Liver (tissue), 9 donors: ENCODE measurements around the gene NPL. TPM values are rescaled to one million over a fixed set of nuclear protein-coding genes. Genes with fewer than 3 reads are reported as not detected.

Experiments
- DNase-seq: peaks from one replicate; pipeline ENCODE4 v3.0.0-alpha.2; 2017; ENCODE audit warnings: low spot score
- H3K27ac ChIP-seq, 2 donors: one replicate each; pipeline ENCODE4 v1.7.0; 2013; ENCODE audit warnings: inconsistent platforms in 2 of 2, low read length in 2 of 2, control low read depth in 1 of 2, low read depth in 1 of 2, mild to moderate bottlenecking in 1 of 2
- H3K27me3 ChIP-seq, 4 donors: one replicate each; pipeline versions ENCODE4 v1.6.1 to v1.7.0; 2013; ENCODE audit warnings: low read length in 3 of 4, inconsistent platforms in 1 of 4, mild to moderate bottlenecking in 1 of 4, moderate library complexity in 1 of 4; ENCODE audit not compliant: control insufficient read depth in 4 of 4, insufficient read depth in 4 of 4
- H3K36me3 ChIP-seq, 4 donors: one replicate each; pipeline versions ENCODE4 v1.6.1 to v1.7.0; 2013; ENCODE audit warnings: low read length in 3 of 4, mild to moderate bottlenecking in 3 of 4, low read depth in 1 of 4, moderate library complexity in 1 of 4; ENCODE audit not compliant: control insufficient read depth in 4 of 4, insufficient read depth in 3 of 4
- H3K4me1 ChIP-seq, 4 donors: one replicate each; pipeline versions ENCODE4 v1.6.1 to v1.7.0; 2013; ENCODE audit warnings: low read length in 3 of 4, mild to moderate bottlenecking in 3 of 4, moderate library complexity in 1 of 4; ENCODE audit not compliant: control insufficient read depth in 4 of 4, insufficient read depth in 4 of 4
- H3K4me3 ChIP-seq, 3 donors: one replicate each; pipeline versions ENCODE4 v1.6.1 to v1.7.0; 2013; ENCODE audit warnings: low read length in 3 of 3, control low read depth in 1 of 3, low read depth in 1 of 3, mild to moderate bottlenecking in 1 of 3
- H3K9ac ChIP-seq, 2 donors: one replicate each; pipeline ENCODE4 v1.7.0; 2013; ENCODE audit warnings: low read length in 2 of 2, mild to moderate bottlenecking in 2 of 2, moderate library complexity in 2 of 2, control low read depth in 1 of 2, low read depth in 1 of 2
- H3K9me3 ChIP-seq, 4 donors: one replicate each; pipeline versions ENCODE4 v1.6.1 to v1.7.0; 2013; ENCODE audit warnings: low read length in 3 of 4; ENCODE audit not compliant: control insufficient read depth in 4 of 4
- ATF3 ChIP-seq: IDR thresholded peaks from 2 replicates; pipeline ENCODE4 v1.6.1; 2016; ENCODE audit warnings: antibody characterized with exemption
- CTCF ChIP-seq: fragments of 150-350 bp; IDR thresholded peaks from 2 replicates; pipeline ENCODE4 v1.5.1; 2017; ENCODE audit warnings: improper control_type of control experiment, low read depth, low read length; ENCODE audit not compliant: missing input control
- EGR1 ChIP-seq, 2 donors: IDR thresholded peaks; 2 replicates each; pipeline ENCODE4 v1.6.1; 2016 to 2018; ENCODE audit warnings: antibody characterized with exemption in 2 of 2, low read depth in 2 of 2
- FOXA1 ChIP-seq: IDR thresholded peaks from 2 replicates; pipeline ENCODE4 v1.6.1; 2016; ENCODE audit warnings: antibody characterized with exemption
- FOXA2 ChIP-seq: IDR thresholded peaks from 2 replicates; pipeline ENCODE4 v1.6.1; 2016; ENCODE audit warnings: antibody characterized with exemption
- GABPA ChIP-seq, 2 donors: IDR thresholded peaks in 1 of 2; conservative IDR thresholded peaks in 1 of 2; 2 replicates each; pipeline ENCODE4 v1.6.1; 2016; ENCODE audit warnings: antibody characterized with exemption in 2 of 2, mild to moderate bottlenecking in 1 of 2, moderate library complexity in 1 of 2
- HNF4A ChIP-seq, 2 donors: conservative IDR thresholded peaks; 2 replicates each; pipeline ENCODE4 v1.6.1; 2016; ENCODE audit warnings: antibody characterized with exemption in 2 of 2, mild to moderate bottlenecking in 2 of 2
- HNF4G ChIP-seq: IDR thresholded peaks from 2 replicates; pipeline ENCODE4 v1.6.1; 2016; ENCODE audit warnings: antibody characterized with exemption
- JUND ChIP-seq, 2 donors: IDR thresholded peaks; 2 replicates each; pipeline ENCODE4 v1.6.1; 2016; ENCODE audit warnings: antibody characterized with exemption in 2 of 2
- MAX ChIP-seq: IDR thresholded peaks from 2 replicates; pipeline ENCODE4 v1.6.1; 2016; ENCODE audit warnings: antibody characterized with exemption
- RAD21 ChIP-seq, 2 donors: IDR thresholded peaks; 2 replicates each; pipeline ENCODE4 v1.6.1; 2016; ENCODE audit warnings: antibody characterized with exemption in 2 of 2, mild to moderate bottlenecking in 2 of 2
- REST ChIP-seq: IDR thresholded peaks from 2 replicates; pipeline ENCODE4 v1.6.1; 2016; ENCODE audit warnings: antibody characterized with exemption, mild to moderate bottlenecking
- RXRA ChIP-seq, 2 donors: IDR thresholded peaks; 2 replicates each; pipeline ENCODE4 v1.6.1; 2017 to 2018; ENCODE audit warnings: antibody characterized with exemption in 2 of 2, mild to moderate bottlenecking in 1 of 2
- SP1 ChIP-seq: IDR thresholded peaks from 2 replicates; pipeline ENCODE4 v1.6.1; 2018; ENCODE audit warnings: antibody characterized with exemption, mild to moderate bottlenecking
- TAF1 ChIP-seq: conservative IDR thresholded peaks from 2 replicates; pipeline ENCODE4 v1.6.1; 2016; ENCODE audit warnings: antibody characterized with exemption, mild to moderate bottlenecking
- YY1 ChIP-seq: IDR thresholded peaks from 2 replicates; pipeline ENCODE4 v1.6.1; 2016; ENCODE audit warnings: antibody characterized with exemption, mild to moderate bottlenecking
- WGBS: extraction: QIAGEN DNeasy Blood & Tissue Kit; methylation state at CpG from one replicate; pipeline ENCODE4 v1.1.7; 2013; 5-methylcytosine and 5-hydroxymethylcytosine counted together
- polyA plus RNA-seq, 2 donors: library from polyadenylated mRNA; stranded (reverse) in 1 of 2; unstranded in 1 of 2; fragments of 200-250 nt in 1 of 2; fragments of >200 nt in 1 of 2; fragmentation: Nextera tagmentation in 1 of 2; extraction: Ambion mirVana in 1 of 2; gene quantifications; one replicate each; pipeline versions ENCODE4 v1.2.1 to v1.2.3, GENCODE V29; 2013 to 2015
- total RNA-seq, 2 donors: library from RNA; depleted of rRNA; stranded (reverse); fragments of >200 nt; gene quantifications; one replicate each; pipeline ENCODE4 v1.2.3, GENCODE V29; 2014
- TF ChIP-seq, protein P1 (sequence below): IDR thresholded peaks from 2 replicates; pipeline ENCODE4 v1.6.1; 2016; ENCODE audit warnings: antibody characterized with exemption
- donor health status: healthy.
- donor health status: healthy.
- donor health status: healthy.
- donor health status: healthy.
- donor health status: healthy.

NPL gene
- total and polyA plus RNA-seq, 4 donors = 8.5 to 47.3 (median 15.9) TPM

DNA sequence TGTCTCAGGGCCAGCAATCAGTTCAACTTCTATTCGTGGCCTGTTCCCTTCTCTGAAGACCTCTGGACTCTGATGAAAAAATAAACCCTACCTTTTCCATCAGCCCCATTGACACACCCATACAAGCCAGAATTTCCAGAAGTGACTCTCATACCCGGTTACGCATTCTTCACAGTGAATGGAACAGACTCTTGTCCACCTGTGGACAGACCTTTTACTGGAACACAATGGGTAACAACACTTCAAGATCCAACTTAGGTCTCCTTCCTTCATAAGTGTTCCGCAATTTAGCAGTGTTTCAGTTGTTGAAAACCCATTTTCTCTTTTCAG, 2.6 kb upstream of the NPL start:
- Histone ChIP-seq H3K4me3 (no peak overlapping the region), H3K4me1 (peaks cover 0 to 15% (median 5%) of the 10 kb centered on the region in 4 donors), H3K27me3 (no peaks in the 10 kb centered on the region), H3K27ac (no peak overlapping the region), H3K36me3 (no peaks in the 10 kb centered on the region), H3K9ac (no peak overlapping the region), H3K9me3 (no peaks in the 10 kb centered on the region)
- 64% methylated on average over 4 of the region's 4 CpGs for WGBS
- DNase-seq = no peak
- TF ChIP-seq MAX (no peak), RXRA (IDR thresholded peaks at IDR 0.05) (peak in 1 of 2 donors; percentile 1), TAF1 (no peak)

DNA sequence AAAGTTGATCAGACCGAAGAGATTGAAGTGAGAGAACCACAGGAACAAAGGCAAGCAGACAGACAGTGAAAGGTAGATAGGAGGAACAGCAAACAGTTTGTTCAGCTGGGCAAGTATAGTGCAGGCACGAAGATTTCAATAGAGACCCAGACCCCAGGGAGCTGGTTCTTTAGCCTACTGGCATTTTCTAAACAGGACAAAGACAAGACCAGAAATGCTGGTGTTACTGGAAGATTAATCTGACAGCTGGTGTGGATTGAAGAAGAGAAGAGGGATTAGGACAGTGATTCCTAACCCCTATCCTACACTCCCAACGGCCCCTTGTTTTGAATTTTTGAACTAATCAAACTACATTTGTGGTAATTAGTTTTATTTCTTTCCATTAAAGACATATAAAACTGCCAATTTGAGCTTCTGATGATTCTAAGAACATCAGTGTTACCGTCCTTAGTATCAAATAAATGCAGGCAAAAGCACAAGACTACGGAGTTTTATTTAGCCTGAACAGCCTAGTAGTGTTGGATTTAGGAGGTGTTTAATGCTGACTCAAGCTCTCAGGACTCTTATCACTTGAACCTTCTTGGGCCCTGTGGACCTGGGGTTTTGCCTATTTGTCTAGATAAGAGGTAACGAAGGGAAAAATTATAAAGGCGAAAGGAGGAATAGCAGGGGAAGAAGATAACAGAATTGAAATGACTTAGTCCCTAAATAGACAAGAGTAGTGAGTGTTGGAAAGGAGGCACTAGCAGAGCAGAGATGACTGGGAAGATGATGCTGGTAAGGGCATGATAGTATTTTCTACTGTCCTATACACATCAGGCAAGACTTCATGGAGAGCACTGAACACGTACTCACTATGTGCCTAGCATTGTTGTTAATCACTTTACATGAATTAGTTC, 2.0 kb downstream of the NPL start:
- no peak overlapping the region for H3K4me3 ChIP-seq
- H3K27ac ChIP-seq = no peak overlapping the region
- 87% methylated on average over 8 of the region's 8 CpGs for WGBS

More for the DNA sequence above, 2.0 kb downstream of the NPL start:
- Histone ChIP-seq H3K4me1 (peaks cover 3 to 27% (median 8%) of the 10 kb centered on the region in 4 donors), H3K27me3 (no peaks in the 10 kb centered on the region), H3K9me3 (no peaks in the 10 kb centered on the region), H3K36me3 (no peaks in the 10 kb centered on the region), H3K9ac (no peak overlapping the region)
- no peak for DNase-seq
- no peak for TF ChIP-seq YY1
- TF ChIP-seq GABPA (IDR thresholded peaks at IDR 0.05 in 1 of 2, conservative IDR thresholded peaks at IDR 0.05 in 1 of 2) = no peak
- no peak for TF ChIP-seq RAD21 (IDR thresholded peaks at IDR 0.05)
- TF ChIP-seq RXRA (IDR thresholded peaks at IDR 0.05) = no peak
- no peak for TF ChIP-seq FOXA1
- TF ChIP-seq CTCF = no peak
- TF ChIP-seq TAF1 = no peak
- no peak for TF ChIP-seq FOXA2
- no peak for TF ChIP-seq SP1
- TF ChIP-seq JUND (IDR thresholded peaks at IDR 0.05) = no peak
- TF ChIP-seq, protein P1, sequence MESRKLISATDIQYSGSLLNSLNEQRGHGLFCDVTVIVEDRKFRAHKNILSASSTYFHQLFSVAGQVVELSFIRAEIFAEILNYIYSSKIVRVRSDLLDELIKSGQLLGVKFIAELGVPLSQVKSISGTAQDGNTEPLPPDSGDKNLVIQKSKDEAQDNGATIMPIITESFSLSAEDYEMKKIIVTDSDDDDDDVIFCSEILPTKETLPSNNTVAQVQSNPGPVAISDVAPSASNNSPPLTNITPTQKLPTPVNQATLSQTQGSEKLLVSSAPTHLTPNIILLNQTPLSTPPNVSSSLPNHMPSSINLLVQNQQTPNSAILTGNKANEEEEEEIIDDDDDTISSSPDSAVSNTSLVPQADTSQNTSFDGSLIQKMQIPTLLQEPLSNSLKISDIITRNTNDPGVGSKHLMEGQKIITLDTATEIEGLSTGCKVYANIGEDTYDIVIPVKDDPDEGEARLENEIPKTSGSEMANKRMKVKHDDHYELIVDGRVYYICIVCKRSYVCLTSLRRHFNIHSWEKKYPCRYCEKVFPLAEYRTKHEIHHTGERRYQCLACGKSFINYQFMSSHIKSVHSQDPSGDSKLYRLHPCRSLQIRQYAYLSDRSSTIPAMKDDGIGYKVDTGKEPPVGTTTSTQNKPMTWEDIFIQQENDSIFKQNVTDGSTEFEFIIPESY = no peak
- TF ChIP-seq REST = no peak
- no peak for TF ChIP-seq HNF4A (conservative IDR thresholded peaks at IDR 0.05)
- no peak for TF ChIP-seq ATF3
- no peak for TF ChIP-seq MAX
- no peak for TF ChIP-seq HNF4G
- TF ChIP-seq EGR1 (IDR thresholded peaks at IDR 0.05; ENCODE audit: low read depth in 2 of 2) = no peak
